ENCODE measurements around the gene DBR1.

DNA sequence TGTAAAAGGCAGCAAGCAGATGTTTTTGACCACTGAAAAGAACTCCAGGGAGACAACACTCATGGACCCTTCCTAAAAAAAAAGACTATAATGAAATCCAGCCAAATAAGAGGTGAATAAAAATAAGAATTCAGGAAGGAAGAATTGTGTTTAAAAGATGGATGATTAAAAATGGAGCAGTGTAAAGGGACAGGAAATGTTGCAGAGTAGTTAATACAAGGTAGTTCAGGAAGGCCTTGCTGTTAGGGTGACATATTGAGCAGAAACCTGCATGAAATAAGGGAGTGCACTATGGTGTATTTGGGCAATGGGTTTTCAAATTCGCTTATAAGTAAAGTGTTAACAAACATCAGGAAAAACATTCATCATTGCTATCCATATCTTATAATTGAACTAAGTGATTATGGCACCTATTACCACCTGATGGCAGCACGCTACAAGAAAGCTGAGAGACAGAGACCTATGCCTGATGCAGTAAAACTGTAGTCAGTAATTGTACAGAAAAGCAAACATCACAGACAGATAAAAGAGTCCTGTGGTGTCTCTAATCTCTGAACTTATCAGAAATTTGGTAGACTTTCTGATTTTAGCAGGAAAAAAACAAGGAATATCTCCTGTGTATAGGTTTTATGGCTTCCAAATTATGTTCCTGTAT, 5.8 kb upstream of the DBR1 start:
- TF ChIP-seq EZH2phosphoT487 (IDR thresholded peaks at IDR 0.05; ENCODE audit: insufficient read depth, low read depth): no peak
- TF ChIP-seq EZH2 (IDR thresholded peaks at IDR 0.05; ENCODE audit: insufficient read depth, poor library complexity, severe bottlenecking): no peak
